AG09309 (cell line): ENCODE data around the gene HSF2BP.

Experiments
- DNase-seq: peaks from one replicate; pipeline ENCODE4 v3.0.0-alpha.2; 2010; ENCODE audit warnings: low read depth
- H3K4me3 ChIP-seq: 2 replicates; pipeline ENCODE4 v1.5.1; 2011; ENCODE audit warnings: mild to moderate bottlenecking, low read depth, low read length, moderate library complexity; ENCODE audit not compliant: control insufficient read depth
- CTCF ChIP-seq: IDR thresholded peaks from 2 replicates; pipeline ENCODE4 v1.5.1; 2011; ENCODE audit warnings: mild to moderate bottlenecking, low read depth, low read length, inconsistent platforms; ENCODE audit not compliant: insufficient read depth, control insufficient read depth; ENCODE audit errors: missing control alignments

The HSF2BP gene

GRCh38 chr21:43614839-43615238 lies 44.4 kb downstream of the HSF2BP start:
- no peak for DNase-seq
- TF ChIP-seq CTCF, result no peak
- H3K4me3 ChIP-seq, result no peak overlapping the region

- no peak for DNase-seq
- no peak for TF ChIP-seq CTCF
- H3K4me3 ChIP-seq, result no peak overlapping the region
Measured at GRCh38 chr21:43613755-43614638, 45.3 kb downstream of the HSF2BP start.

GRCh38 chr21:43611598-43612369 lies 47.5 kb downstream of the HSF2BP start:
- DNase-seq, result no peak
- no peak overlapping the region for H3K4me3 ChIP-seq
- peak; percentile 80 for TF ChIP-seq CTCF

- no peak overlapping the region for H3K4me3 ChIP-seq
- no peak for TF ChIP-seq CTCF
- no peak for DNase-seq
Measured at GRCh38 chr21:43609501-43610340, 49.6 kb downstream of the HSF2BP start.

- no peak for DNase-seq
- no peak for TF ChIP-seq CTCF
- no peak overlapping the region for H3K4me3 ChIP-seq
Measured at GRCh38 chr21:43608664-43609063, 50.6 kb downstream of the HSF2BP start.

- no peak for TF ChIP-seq CTCF
- H3K4me3 ChIP-seq, result no peak overlapping the region
- peak; percentile 63 for DNase-seq
Measured at GRCh38 chr21:43608225-43608624, 51.1 kb downstream of the HSF2BP start.
